Measurements from ENCODE around the gene EGFR.

The EGFR gene

GRCh38 chr7:55080000-55080623, 61.3 kb downstream of the EGFR start:
- Histone ChIP-seq H3K27ac (no peak overlapping the region), H3K4me3 (no peak overlapping the region)
- DNase-seq (ENCODE audit: low spot score), result no peak
- TF ChIP-seq CTCF (IDR thresholded peaks at IDR 0.05), result no peak

GRCh38 chr7:55081068-55081467, 62.3 kb downstream of the EGFR start:
- TF ChIP-seq CTCF (IDR thresholded peaks at IDR 0.05), result no peak
- no peak overlapping the region for H3K4me3 ChIP-seq
- peak overlapping the region in 1 of 2 donors; percentile 64 for H3K27ac ChIP-seq
- DNase-seq (ENCODE audit: low spot score), result no peak

GRCh38 chr7:55081472-55082227, 62.8 kb downstream of the EGFR start:
- Histone ChIP-seq H3K4me3 (no peak overlapping the region), H3K27ac (peak overlapping the region in 1 of 2 donors; percentile 64)
- TF ChIP-seq CTCF (IDR thresholded peaks at IDR 0.05), result no peak
- no peak for DNase-seq (ENCODE audit: low spot score)

GRCh38 chr7:55082228-55082603, 63.4 kb downstream of the EGFR start:
- H3K27ac ChIP-seq, result peak overlapping the region in 1 of 2 donors; percentile 61
- DNase-seq (ENCODE audit: low spot score), result no peak
- TF ChIP-seq CTCF (IDR thresholded peaks at IDR 0.05), result no peak
- no peak overlapping the region for H3K4me3 ChIP-seq

- TF ChIP-seq CTCF (IDR thresholded peaks at IDR 0.05), result no peak
- H3K4me3 ChIP-seq, result no peak overlapping the region
- H3K27ac ChIP-seq, result no peak overlapping the region
- DNase-seq (ENCODE audit: low spot score), result no peak
Measured at GRCh38 chr7:55083206-55083605, 64.4 kb downstream of the EGFR start.

- TF ChIP-seq CTCF (IDR thresholded peaks at IDR 0.05), result no peak
- Histone ChIP-seq H3K27ac (no peak overlapping the region), H3K4me3 (no peak overlapping the region)
Measured at GRCh38 chr7:55084307-55084706, 65.5 kb downstream of the EGFR start.

More at GRCh38 chr7:55084307-55084706, 65.5 kb downstream of the EGFR start:
- no peak for DNase-seq (ENCODE audit: low spot score)

Data from coronary artery (tissue), 2 donors.